Tibial artery (tissue), 4 donors: ENCODE results near the gene NTM.

Source experiments
- DNase-seq, 2 donors: peaks; one replicate each; pipeline ENCODE4 v3.0.0-alpha.2; 2019
- H3K27ac ChIP-seq, 2 donors: fragments of 200-600 bp; sonication (generic) in 1 of 2; 1 replicate in 1 of 2; 2 replicates in 1 of 2; pipeline ENCODE4 v1.5.1; 2018 to 2019; ENCODE audit warnings: mild to moderate bottlenecking in 1 of 2
- H3K27me3 ChIP-seq, 2 donors: fragments of 200-600 bp; sonication (generic) in 1 of 2; one replicate each; pipeline versions ENCODE4 v1.5.1 to v1.6.0; 2016 to 2019
- H3K36me3 ChIP-seq, 3 donors: fragments of 200-600 bp; sonication (generic) in 2 of 3; one replicate each; pipeline ENCODE4 v1.5.1; 2016 to 2019; ENCODE audit warnings: mild to moderate bottlenecking in 2 of 3
- H3K4me1 ChIP-seq, 4 donors: fragments of 200-600 bp; sonication (generic) in 2 of 4; 1 replicate in 3 of 4; 2 replicates in 1 of 4; pipeline ENCODE4 v1.5.1; 2016 to 2019
- H3K4me3 ChIP-seq, 2 donors: fragments of 200-600 bp; sonication (generic) in 1 of 2; 1 replicate in 1 of 2; 2 replicates in 1 of 2; pipeline ENCODE4 v1.5.1; 2018 to 2019; ENCODE audit warnings: mild to moderate bottlenecking in 2 of 2
- H3K9me3 ChIP-seq, 3 donors: fragments of 200-600 bp; sonication (generic) in 1 of 3; one replicate each; pipeline ENCODE4 v1.5.1; 2016 to 2019
- intact Hi-C: fragments of 100-400 bp; cut with DNase I; formaldehyde crosslinking; loops from one replicate; pipeline ENCODE4 v1.15.0; 2023; ENCODE audit warnings: low total_unique reads
- TF ChIP-seq, protein P1 (sequence below), 2 experiments: fragments of 200-600 bp in 1 of 2; fragments of 450-650 bp in 1 of 2; IDR thresholded peaks; one replicate each; pipeline ENCODE4 v1.5.1; 2017 to 2019; ENCODE audit warnings: antibody characterized with exemption in 2 of 2, mild to moderate bottlenecking in 1 of 2, moderate library complexity in 1 of 2

The NTM gene

GRCh38 chr11:131375421-131375820 lies 5.0 kb downstream of the NTM start:
- Histone ChIP-seq H3K27ac (no peak overlapping the region), H3K9me3 (no peaks in the 10 kb centered on the region), H3K4me1 (peaks cover 0 to 13% (median 9%) of the 10 kb centered on the region in 4 donors), H3K36me3 (no peaks in the 10 kb centered on the region), H3K4me3 (no peak overlapping the region), H3K27me3 (peaks cover 0 to 39% of the 10 kb centered on the region in 2 donors)
- no peak for DNase-seq
- TF ChIP-seq, protein P1, sequence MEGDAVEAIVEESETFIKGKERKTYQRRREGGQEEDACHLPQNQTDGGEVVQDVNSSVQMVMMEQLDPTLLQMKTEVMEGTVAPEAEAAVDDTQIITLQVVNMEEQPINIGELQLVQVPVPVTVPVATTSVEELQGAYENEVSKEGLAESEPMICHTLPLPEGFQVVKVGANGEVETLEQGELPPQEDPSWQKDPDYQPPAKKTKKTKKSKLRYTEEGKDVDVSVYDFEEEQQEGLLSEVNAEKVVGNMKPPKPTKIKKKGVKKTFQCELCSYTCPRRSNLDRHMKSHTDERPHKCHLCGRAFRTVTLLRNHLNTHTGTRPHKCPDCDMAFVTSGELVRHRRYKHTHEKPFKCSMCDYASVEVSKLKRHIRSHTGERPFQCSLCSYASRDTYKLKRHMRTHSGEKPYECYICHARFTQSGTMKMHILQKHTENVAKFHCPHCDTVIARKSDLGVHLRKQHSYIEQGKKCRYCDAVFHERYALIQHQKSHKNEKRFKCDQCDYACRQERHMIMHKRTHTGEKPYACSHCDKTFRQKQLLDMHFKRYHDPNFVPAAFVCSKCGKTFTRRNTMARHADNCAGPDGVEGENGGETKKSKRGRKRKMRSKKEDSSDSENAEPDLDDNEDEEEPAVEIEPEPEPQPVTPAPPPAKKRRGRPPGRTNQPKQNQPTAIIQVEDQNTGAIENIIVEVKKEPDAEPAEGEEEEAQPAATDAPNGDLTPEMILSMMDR (IDR thresholded peaks at IDR 0.05), result no peak
- intact Hi-C loops, result no loop called here

- Histone ChIP-seq H3K36me3 (no peaks in the 10 kb centered on the region), H3K9me3 (no peaks in the 10 kb centered on the region), H3K4me1 (peaks cover 0 to 9% (median 7%) of the 10 kb centered on the region in 4 donors), H3K27ac (no peak overlapping the region), H3K4me3 (no peak overlapping the region), H3K27me3 (peaks cover 0 to 39% of the 10 kb centered on the region in 2 donors)
- intact Hi-C loops, result no loop called here
- DNase-seq, result no peak
- TF ChIP-seq, protein P1 (IDR thresholded peaks at IDR 0.05), result no peak
These were observed 5.5 kb downstream of the NTM start for GRCh38 chr11:131375915-131376314.

DNA sequence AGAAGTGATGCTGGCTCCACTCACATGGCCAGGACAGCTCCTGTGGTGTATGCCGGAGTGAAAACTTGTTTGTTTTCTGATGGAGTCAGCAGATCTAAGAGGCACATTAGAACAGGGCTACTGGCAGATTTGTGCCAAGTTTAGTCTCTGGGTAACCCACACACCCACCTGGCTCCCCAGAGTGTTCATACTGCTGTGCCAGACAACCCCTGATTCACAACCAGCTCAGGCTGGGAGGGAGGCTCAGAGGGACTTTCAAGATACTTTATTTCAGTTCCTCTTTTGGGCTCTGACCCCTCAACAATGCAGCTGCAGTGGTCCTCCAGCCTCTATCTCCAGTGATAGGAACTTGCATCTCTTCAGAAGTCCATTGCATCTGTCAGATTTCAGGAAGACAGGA lies 8.5 kb downstream of the NTM start:
- H3K27ac ChIP-seq, result no peak overlapping the region
- no peak overlapping the region for H3K4me3 ChIP-seq
- H3K27me3 ChIP-seq, result peaks cover 0 to 12% of the 10 kb centered on the region in 2 donors
- TF ChIP-seq, protein P1 (IDR thresholded peaks at IDR 0.05), result no peak
- H3K9me3 ChIP-seq, result no peaks in the 10 kb centered on the region
- DNase-seq, result no peak
- no peaks in the 10 kb centered on the region for H3K36me3 ChIP-seq
- no peaks in the 10 kb centered on the region for H3K4me1 ChIP-seq
- intact Hi-C loops, result no loop called here

GRCh38 chr11:131385763-131386390 lies 15.5 kb downstream of the NTM start:
- DNase-seq, result no peak
- no peaks in the 10 kb centered on the region for H3K9me3 ChIP-seq
- H3K4me3 ChIP-seq, result no peak overlapping the region
- no peaks in the 10 kb centered on the region for H3K27me3 ChIP-seq
- no peaks in the 10 kb centered on the region for H3K4me1 ChIP-seq
- no peak overlapping the region for H3K27ac ChIP-seq
- H3K36me3 ChIP-seq, result no peaks in the 10 kb centered on the region
- intact Hi-C loops, result no loop called here
- TF ChIP-seq, protein P1 (IDR thresholded peaks at IDR 0.05), result no peak

GRCh38 chr11:131386408-131386807 lies 16.0 kb downstream of the NTM start:
- TF ChIP-seq, protein P1 (IDR thresholded peaks at IDR 0.05), result no peak
- no peaks in the 10 kb centered on the region for H3K9me3 ChIP-seq
- H3K4me1 ChIP-seq, result no peaks in the 10 kb centered on the region
- no peak for DNase-seq
- H3K27me3 ChIP-seq, result no peaks in the 10 kb centered on the region
- intact Hi-C loops, result no loop called here
- H3K4me3 ChIP-seq, result no peak overlapping the region
- H3K27ac ChIP-seq, result no peak overlapping the region
- H3K36me3 ChIP-seq, result no peaks in the 10 kb centered on the region

- Histone ChIP-seq H3K9me3 (no peaks in the 10 kb centered on the region), H3K36me3 (no peaks in the 10 kb centered on the region), H3K27ac (no peak overlapping the region), H3K27me3 (no peaks in the 10 kb centered on the region), H3K4me1 (no peaks in the 10 kb centered on the region), H3K4me3 (no peak overlapping the region)
- intact Hi-C loops, result no loop called here
- TF ChIP-seq, protein P1 (IDR thresholded peaks at IDR 0.05), result no peak
- no peak for DNase-seq
These were observed 17.6 kb downstream of the NTM start for GRCh38 chr11:131388030-131388429.
